K562 (cell line): ENCODE measurements around the gene CEACAM18. TPM values are rescaled to one million over a fixed set of nuclear protein-coding genes. Genes with fewer than 3 reads are reported as not detected.

Experiments
- ADNP ChIP-seq: fragments of 200-800 bp; sonication (Bioruptor generic); IDR thresholded peaks from 2 replicates; pipeline ENCODE4 v1.6.1; 2016; ENCODE audit warnings: missing genetic modification characterization, missing compliant biosample characterization
- BDP1 ChIP-seq: IDR thresholded peaks from 3 replicates; pipeline ENCODE4 v1.6.1; 2011; ENCODE audit not compliant: insufficient read length, insufficient read depth
- CUX1 ChIP-seq: fragments of 200-800 bp; sonication (Bioruptor generic); IDR thresholded peaks from 2 replicates; pipeline ENCODE4 v1.6.1; 2016; ENCODE audit warnings: missing genetic modification characterization, missing compliant biosample characterization
- EP400 ChIP-seq: fragments of 450-650 bp; IDR thresholded peaks from 2 replicates; pipeline ENCODE4 v1.6.1; 2017; ENCODE audit warnings: antibody characterized with exemption, mild to moderate bottlenecking, moderate library complexity
- ESRRB ChIP-seq: fragments of 250-450 bp; sonication (Bioruptor Pico); IDR thresholded peaks from 2 replicates; pipeline ENCODE4 v1.5.0; 2020; ENCODE audit warnings: mild to moderate bottlenecking, moderate library complexity, borderline replicate concordance
- FOXK2 ChIP-seq, 2 experiments: fragments of 450-650 bp; IDR thresholded peaks in 1 of 2; conservative IDR thresholded peaks in 1 of 2; 2 replicates each; pipeline ENCODE4 v1.6.1; 2016; ENCODE audit warnings: low read depth in 2 of 2, mild to moderate bottlenecking in 1 of 2
- HDAC2 ChIP-seq: fragments of 450-650 bp; IDR thresholded peaks from 2 replicates; pipeline ENCODE4 v1.6.1; 2016; ENCODE audit warnings: mild to moderate bottlenecking
- HDAC3 ChIP-seq: fragments of 450-650 bp; IDR thresholded peaks from 2 replicates; pipeline ENCODE4 v1.6.1; 2018; ENCODE audit warnings: borderline replicate concordance, mild to moderate bottlenecking, moderate library complexity; ENCODE audit not compliant: partially characterized antibody
- HMBOX1 ChIP-seq: sonication (generic); IDR thresholded peaks from 2 replicates; pipeline ENCODE4 v1.6.1; 2016
- ID3 ChIP-seq, 2 experiments: fragments of 250-450 bp in 1 of 2; fragments of 450-650 bp in 1 of 2; sonication (Bioruptor Pico) in 1 of 2; IDR thresholded peaks; 2 replicates each; pipeline versions ENCODE4 v1.6.1 to v1.8.0; 2016 to 2021; ENCODE audit warnings: mild to moderate bottlenecking in 2 of 2, moderate library complexity in 2 of 2, missing compliant biosample characterization in 1 of 2, missing genetic modification characterization in 1 of 2
- ILK ChIP-seq: fragments of 450-650 bp; IDR thresholded peaks from 2 replicates; pipeline ENCODE4 v1.6.1; 2016; ENCODE audit warnings: missing genetic modification characterization, low read depth, mild to moderate bottlenecking, missing compliant biosample characterization, moderate library complexity, borderline replicate concordance
- JUND ChIP-seq, 2 experiments: IDR thresholded peaks; 2 replicates in 1 of 2; 3 replicates in 1 of 2; pipeline ENCODE4 v1.6.1; 2011; ENCODE audit warnings: borderline replicate concordance in 2 of 2, low read depth in 2 of 2, low read length in 2 of 2, improper control_type of control experiment in 1 of 2, missing biosample characterization in 1 of 2, missing genetic modification characterization in 1 of 2, missing genetic modification reagents in 1 of 2
- KDM2B ChIP-seq: fragments of 250-450 bp; sonication (Bioruptor Pico); IDR thresholded peaks from 2 replicates; pipeline ENCODE4 v1.8.0; 2021; ENCODE audit warnings: mild to moderate bottlenecking, moderate library complexity
- NFIC ChIP-seq: fragments of 450-650 bp; IDR thresholded peaks from 2 replicates; pipeline ENCODE4 v1.6.1; 2017; ENCODE audit warnings: mild to moderate bottlenecking, inconsistent platforms
- PCBP2 ChIP-seq: fragments of 200-400 bp; formaldehyde crosslinking; IDR thresholded peaks from 2 replicates; pipeline ENCODE4 v1.6.1; 2018; ENCODE audit warnings: low read length, low read depth, mild to moderate bottlenecking, moderate library complexity; ENCODE audit not compliant: poor library complexity, severe bottlenecking
- POU5F1 ChIP-seq: fragments of 150-350 bp; IDR thresholded peaks from 2 replicates; pipeline ENCODE4 v1.6.1; 2014; ENCODE audit warnings: borderline replicate concordance, low read length, low read depth, mild to moderate bottlenecking; ENCODE audit not compliant: partially characterized antibody
- RBM15 ChIP-seq: fragments of 200-400 bp; formaldehyde crosslinking; IDR thresholded peaks from 2 replicates; pipeline ENCODE4 v1.6.1; 2018; ENCODE audit warnings: mild to moderate bottlenecking, low read length, moderate library complexity; ENCODE audit not compliant: insufficient read depth
- SMAD1 ChIP-seq: fragments of 150-350 bp; IDR thresholded peaks from 2 replicates; pipeline ENCODE4 v1.6.1; 2014; ENCODE audit warnings: low read length, low read depth; ENCODE audit not compliant: partially characterized antibody
- SNIP1 ChIP-seq: fragments of 450-650 bp; IDR thresholded peaks from 2 replicates; pipeline ENCODE4 v1.7.1; 2017; ENCODE audit warnings: low read depth, mild to moderate bottlenecking
- polyA plus RNA-seq, 8 experiments: library from polyadenylated mRNA; depleted of rRNA in 4 of 8; stranded (reverse) in 5 of 8; unstranded in 3 of 8; fragments of >200 nt; fragmentation: Nextera tagmentation in 2 of 8; fragmentation: Illumina TruSeq in 1 of 8; extraction: Ambion mirVana in 2 of 8; extraction: Trizol in 1 of 8; gene quantifications; 2 replicates each; pipeline versions ENCODE4 v1.2.1 to v1.2.3, GENCODE V29; 2011 to 2014; ENCODE audit warnings: inconsistent platforms in 1 of 8, missing spikeins in 1 of 8
- total RNA-seq, 7 experiments: library from RNA; depleted of rRNA in 6 of 7; stranded (reverse); fragments of >200 nt in 6 of 7; fragmentation: Illumina TruSeq in 2 of 7; extraction: Trizol in 2 of 7; gene quantifications; 2 replicates each; pipeline versions ENCODE4 v1.2.1 to v1.2.3, GENCODE V29; 2011 to 2021; ENCODE audit warnings: low replicate concordance in 1 of 7

Gene CEACAM18
- total and polyA plus RNA-seq, 9 of the 15 experiments (the other 6 are each of a cell fraction or from before 2014, with no cell fraction given) = 0.08 to 0.24 (median 0.15) TPM; not detected in 3

- TF ChIP-seq RBM15 (no peak), ADNP (tag) (no peak), POU5F1 (no peak), ESRRB (CRISPR knock-in tag) (no peak), ID3 (CRISPR knock-in tag; IDR thresholded peaks at IDR 0.05) (no peak), ID3 (tag; IDR thresholded peaks at IDR 0.05) (0 out of 2 replicates have a peak, but pooled peaks have one; percentile 56), ILK (tag) (no peak), CUX1 (CRISPR knock-in tag) (no peak), FOXK2 (conservative IDR thresholded peaks at IDR 0.05 in 1 of 2, IDR thresholded peaks at IDR 0.05 in 1 of 2; ENCODE audit: low read depth in 2 of 2) (peak; percentile 42 to 71; a peak in 3 of 4 replicates), HDAC2 (no peak), PCBP2 (no peak), SMAD1 (no peak), EP400 (no peak), NFIC (no peak), JUND (IDR thresholded peaks at IDR 0.05; ENCODE audit: borderline replicate concordance, low read depth, low read length) (0 out of 2 replicates have a peak, but pooled peaks have one; percentile 20), JUND (tag; IDR thresholded peaks at IDR 0.05; ENCODE audit: borderline replicate concordance, low read depth, low read length) (no peak), HMBOX1 (no peak), KDM2B (CRISPR knock-in tag) (no peak), BDP1 (no peak), HDAC3 (no peak), SNIP1 (no peak)
Measured at GRCh38 chr19:51460164-51460992, 18.0 kb upstream of the CEACAM18 start (continued).
